Measurements from ENCODE around the gene HOXD1.

HOXD1 gene

GRCh38 chr2:176167398-176167797 lies 21.1 kb upstream of the HOXD1 start:
- no peak for TF ChIP-seq CTCF (conservative IDR thresholded peaks at IDR 0.05; ENCODE audit: control insufficient read depth, insufficient read depth, low read depth, low read length)
- no peak overlapping the region for H3K4me3 ChIP-seq (ENCODE audit: control insufficient read depth, low read depth, low read length)
- DNase-seq (ENCODE audit: low read depth), result peak; percentile 58

- no peak for TF ChIP-seq CTCF (conservative IDR thresholded peaks at IDR 0.05; ENCODE audit: control insufficient read depth, insufficient read depth, low read depth, low read length)
- H3K4me3 ChIP-seq (ENCODE audit: control insufficient read depth, low read depth, low read length), result no peak overlapping the region
- DNase-seq (ENCODE audit: low read depth), result no peak
Observed at GRCh38 chr2:176169181-176169580, 19.3 kb upstream of the HOXD1 start.

- DNase-seq (ENCODE audit: low read depth), result no peak
- no peak overlapping the region for H3K4me3 ChIP-seq (ENCODE audit: control insufficient read depth, low read depth, low read length)
- no peak for TF ChIP-seq CTCF (conservative IDR thresholded peaks at IDR 0.05; ENCODE audit: control insufficient read depth, insufficient read depth, low read depth, low read length)
Observed at GRCh38 chr2:176169711-176170110, 18.8 kb upstream of the HOXD1 start.

GRCh38 chr2:176170602-176171305 lies 17.7 kb upstream of the HOXD1 start:
- DNase-seq (ENCODE audit: low read depth), result no peak
- H3K4me3 ChIP-seq (ENCODE audit: control insufficient read depth, low read depth, low read length), result no peak overlapping the region
- no peak for TF ChIP-seq CTCF (conservative IDR thresholded peaks at IDR 0.05; ENCODE audit: control insufficient read depth, insufficient read depth, low read depth, low read length)

- DNase-seq (ENCODE audit: low read depth), result no peak
- no peak for TF ChIP-seq CTCF (conservative IDR thresholded peaks at IDR 0.05; ENCODE audit: control insufficient read depth, insufficient read depth, low read depth, low read length)
- H3K4me3 ChIP-seq (ENCODE audit: control insufficient read depth, low read depth, low read length), result no peak overlapping the region
Observed at GRCh38 chr2:176171351-176172006, 17.0 kb upstream of the HOXD1 start.

GRCh38 chr2:176172007-176172894 lies 16.2 kb upstream of the HOXD1 start:
- no peak for TF ChIP-seq CTCF (conservative IDR thresholded peaks at IDR 0.05; ENCODE audit: control insufficient read depth, insufficient read depth, low read depth, low read length)
- no peak overlapping the region for H3K4me3 ChIP-seq (ENCODE audit: control insufficient read depth, low read depth, low read length)
- no peak for DNase-seq (ENCODE audit: low read depth)
